Esophagus (tissue), 2 donors: ENCODE data around the gene COQ4. TPM values are rescaled to one million over a fixed set of nuclear protein-coding genes. Genes with fewer than 3 reads are reported as not detected.
"Not testable (repeated sequence)": the region's sequence is repeated elsewhere in the genome, so short reads cannot be mapped to it uniquely, and the experiment has no call there.

Source experiments
- H3K27ac ChIP-seq, 2 donors: one replicate each; pipeline ENCODE4 v1.5.1; 2013; ENCODE audit warnings: low read depth in 2 of 2, mild to moderate bottlenecking in 2 of 2, inconsistent platforms in 1 of 2, low read length in 1 of 2, moderate library complexity in 1 of 2
- H3K27me3 ChIP-seq, 2 donors: one replicate each; pipeline ENCODE4 v1.6.1; 2013; ENCODE audit warnings: low read length in 2 of 2, control low read depth in 1 of 2, mild to moderate bottlenecking in 1 of 2; ENCODE audit not compliant: insufficient read depth in 2 of 2, control insufficient read depth in 1 of 2
- H3K36me3 ChIP-seq, 2 donors: one replicate each; pipeline ENCODE4 v1.6.1; 2013; ENCODE audit warnings: low read length in 1 of 2; ENCODE audit not compliant: control insufficient read depth in 2 of 2, insufficient read depth in 2 of 2
- H3K4me1 ChIP-seq, 2 donors: one replicate each; pipeline ENCODE4 v1.6.1; 2013; ENCODE audit warnings: low read length in 1 of 2; ENCODE audit not compliant: control insufficient read depth in 2 of 2, insufficient read depth in 2 of 2
- H3K4me3 ChIP-seq, 2 donors: one replicate each; pipeline ENCODE4 v1.5.1; 2013; ENCODE audit warnings: low read length in 2 of 2, mild to moderate bottlenecking in 2 of 2, low read depth in 1 of 2, moderate library complexity in 1 of 2
- H3K9me3 ChIP-seq, 2 donors: one replicate each; pipeline ENCODE4 v1.6.1; 2013; ENCODE audit warnings: mild to moderate bottlenecking in 2 of 2, low read depth in 1 of 2, low read length in 1 of 2, moderate library complexity in 1 of 2; ENCODE audit not compliant: control insufficient read depth in 2 of 2, insufficient read depth in 1 of 2
- WGBS, 2 donors: extraction: QIAGEN DNeasy Blood & Tissue Kit; methylation state at CpG; one replicate each; pipeline ENCODE4 v1.1.7; 2013; 5-methylcytosine and 5-hydroxymethylcytosine counted together
- polyA plus RNA-seq, 2 donors: library from polyadenylated mRNA; stranded (reverse); fragments of 200-250 nt; gene quantifications; one replicate each; pipeline ENCODE4 v1.2.3, GENCODE V29; 2013
- donor health status: healthy with polysubstance abuse.
- donor health status: Bipolar disorder and iron deficiency.

Gene COQ4
- 10 to 100 TPM; 63.2 to 73.6 TPM for polyA plus RNA-seq

DNA sequence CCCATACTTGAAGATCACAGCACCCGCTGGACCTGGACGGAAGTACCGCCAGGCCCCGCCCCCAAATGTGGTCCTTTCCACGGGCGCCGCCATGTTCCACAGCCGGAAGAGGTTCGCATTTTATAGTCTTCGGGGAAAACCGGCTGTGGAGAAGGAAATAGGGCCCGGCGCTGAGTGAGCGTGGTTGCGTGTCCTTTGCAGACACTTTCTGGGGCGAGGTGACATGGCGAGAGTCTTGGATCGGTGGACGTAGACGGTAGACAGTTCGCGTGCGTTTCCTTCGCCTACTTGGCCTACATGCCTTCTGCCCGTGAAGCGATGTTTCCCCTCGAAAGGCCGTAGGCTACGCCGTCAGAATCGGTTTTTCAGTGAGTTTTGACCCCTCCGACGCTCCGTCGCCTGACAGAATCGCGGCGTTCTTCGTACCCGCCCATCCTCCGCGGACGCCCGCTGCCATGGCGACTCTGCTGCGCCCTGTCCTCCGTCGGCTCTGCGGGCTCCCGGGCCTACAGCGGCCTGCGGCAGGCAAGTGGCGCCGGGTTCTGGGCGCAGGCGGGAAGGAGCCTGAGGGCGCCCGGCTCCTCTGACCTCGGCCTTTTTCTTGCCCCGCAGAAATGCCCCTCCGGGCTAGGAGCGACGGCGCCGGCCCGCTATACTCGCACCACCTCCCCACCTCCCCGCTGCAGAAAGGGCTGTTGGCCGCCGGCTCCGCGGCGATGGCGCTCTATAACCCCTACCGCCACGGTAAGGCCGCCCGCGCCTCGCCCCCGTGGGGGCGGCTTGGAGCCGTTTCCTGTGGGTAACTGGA, at the start of gene COQ4, which contains the start of gene TRUB2:
COQ4 (plus strand) TSS at position 436 of the 808 bp plus-strand sequence; CDS start at position 456, 20 bp downstream.
TRUB2 (minus strand) TSS at position 44 of the 808 bp plus-strand sequence; CDS start at position 5, 39 bp downstream.
- WGBS, 2 donors = 0% methylated on average over 79 to 83 of the region's 83 CpGs
- peak within 1 kb of the TSS; percentile 93 to 99 for H3K4me3 ChIP-seq
- H3K27ac ChIP-seq = peak within 1 kb of the TSS; percentile 95 to 100
- H3K9me3 ChIP-seq = no peaks in the 10 kb centered on the region
- no peaks in the 10 kb centered on the region for H3K27me3 ChIP-seq
- H3K36me3 ChIP-seq = peaks cover 3% of the 10 kb centered on the region in 2 donors
- H3K4me1 ChIP-seq = peaks cover 0 to 8% of the 10 kb centered on the region in 2 donors

- Histone ChIP-seq H3K27me3 (no peaks in the 10 kb centered on the region), H3K27ac (no peak overlapping the region), H3K36me3 (peaks cover 0 to 14% of the 10 kb centered on the region in 2 donors), H3K4me1 (peaks cover 3 to 12% of the 10 kb centered on the region in 2 donors), H3K9me3 (no peaks in the 10 kb centered on the region), H3K4me3 (peak overlapping the region in 1 of 2 donors; percentile 94)
- WGBS, 2 donors = 73 to 74% methylated on average over 8 of the region's 8 CpGs
These were observed 48.4 kb upstream of the COQ4 start for GRCh38 chr9:128274245-128274644.

GRCh38 chr9:128275198-128276007, 47.2 kb upstream of the COQ4 start, which contains the start of gene GOLGA2:
GOLGA2 (minus strand) TSS chr9:128276007; CDS start chr9:128275976, 31 bp downstream.
- Histone ChIP-seq H3K4me1 (peaks cover 3 to 12% of the 10 kb centered on the region in 2 donors), H3K4me3 (peak within 1 kb of the TSS; percentile 88 to 94), H3K27ac (peak within 1 kb of the TSS; percentile 85 to 91), H3K27me3 (no peaks in the 10 kb centered on the region), H3K36me3 (peaks cover 0 to 14% of the 10 kb centered on the region in 2 donors), H3K9me3 (no peaks in the 10 kb centered on the region)
- 0 to 1% methylated on average over 44 to 57 of the region's 57 CpGs for WGBS, 2 donors

- H3K27ac ChIP-seq = peak within 1 kb of the TSS; percentile 85 to 91
- WGBS, 2 donors = 0% methylated on average over 26 to 38 of the region's 38 CpGs
- H3K4me1 ChIP-seq = peaks cover 3 to 12% of the 10 kb centered on the region in 2 donors
- H3K4me3 ChIP-seq = peak within 1 kb of the TSS; percentile 88 to 94
- H3K36me3 ChIP-seq = peaks cover 0 to 14% of the 10 kb centered on the region in 2 donors
- no peaks in the 10 kb centered on the region for H3K27me3 ChIP-seq
- no peaks in the 10 kb centered on the region for H3K9me3 ChIP-seq
These were observed 46.5 kb upstream of the COQ4 start, which contains the start of gene SWI5 for GRCh38 chr9:128276008-128276573. SWI5 (plus strand) TSS chr9:128276276.

GRCh38 chr9:128276574-128277270, 45.9 kb upstream of the COQ4 start:
- Histone ChIP-seq H3K27ac (peak overlapping the region; percentile 85 to 91), H3K27me3 (no peaks in the 10 kb centered on the region), H3K4me3 (peak overlapping the region; percentile 75 to 80), H3K9me3 (no peaks in the 10 kb centered on the region), H3K36me3 (peaks cover 0 to 10% of the 10 kb centered on the region in 2 donors), H3K4me1 (peaks cover 3 to 12% of the 10 kb centered on the region in 2 donors)
- WGBS, 2 donors = 7 to 11% methylated on average over 23 of the region's 23 CpGs

- H3K27ac ChIP-seq, H3K27me3 ChIP-seq, H3K36me3 ChIP-seq, H3K9me3 ChIP-seq, H3K4me1 ChIP-seq, H3K4me3 ChIP-seq: not testable (repeated sequence)
- 75 to 77% methylated on average over 22 of the region's 22 CpGs for WGBS, 2 donors
These were observed 43.3 kb upstream of the COQ4 start for GRCh38 chr9:128279088-128280073.

- H3K27me3 ChIP-seq = no peaks in the 10 kb centered on the region
- WGBS, 2 donors = 89 to 95% methylated on average over 5 of the region's 5 CpGs
- H3K9me3 ChIP-seq = no peaks in the 10 kb centered on the region
- peaks cover 3 to 9% of the 10 kb centered on the region in 2 donors for H3K4me1 ChIP-seq
- no peaks in the 10 kb centered on the region for H3K36me3 ChIP-seq
- H3K4me3 ChIP-seq = no peak overlapping the region
- no peak overlapping the region for H3K27ac ChIP-seq
These were observed 42.5 kb upstream of the COQ4 start for GRCh38 chr9:128280084-128280622.

DNA sequence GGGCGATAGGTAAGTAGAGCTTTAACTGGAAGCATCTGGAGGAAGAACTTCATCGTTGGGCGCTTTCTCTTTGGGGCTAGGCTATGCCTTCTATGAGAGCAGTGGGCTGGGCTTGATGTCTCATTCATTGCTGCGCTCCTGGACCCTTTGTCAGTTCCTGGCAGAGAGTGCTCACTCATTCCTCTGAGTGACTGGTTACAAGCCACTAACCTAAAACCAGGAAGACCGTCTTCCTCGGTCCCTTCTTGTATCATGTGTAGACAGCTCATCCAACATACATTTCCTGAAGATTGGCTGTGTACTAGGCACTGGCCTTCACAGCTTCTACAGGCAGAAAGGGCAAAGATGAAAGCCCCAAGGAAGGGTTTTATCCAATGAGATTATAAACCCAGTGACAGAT, 40.1 kb upstream of the COQ4 start:
- Histone ChIP-seq H3K4me1 (peaks cover 0 to 2% of the 10 kb centered on the region in 2 donors), H3K9me3 (no peaks in the 10 kb centered on the region), H3K27me3 (no peaks in the 10 kb centered on the region), H3K36me3 (peaks cover 5 to 11% of the 10 kb centered on the region in 2 donors), H3K4me3 (no peak overlapping the region), H3K27ac (no peak overlapping the region)
- 94 to 99% methylated on average over 6 of the region's 6 CpGs for WGBS, 2 donors
